Measurements from ENCODE around the gene CASZ1.

The CASZ1 gene

DNA sequence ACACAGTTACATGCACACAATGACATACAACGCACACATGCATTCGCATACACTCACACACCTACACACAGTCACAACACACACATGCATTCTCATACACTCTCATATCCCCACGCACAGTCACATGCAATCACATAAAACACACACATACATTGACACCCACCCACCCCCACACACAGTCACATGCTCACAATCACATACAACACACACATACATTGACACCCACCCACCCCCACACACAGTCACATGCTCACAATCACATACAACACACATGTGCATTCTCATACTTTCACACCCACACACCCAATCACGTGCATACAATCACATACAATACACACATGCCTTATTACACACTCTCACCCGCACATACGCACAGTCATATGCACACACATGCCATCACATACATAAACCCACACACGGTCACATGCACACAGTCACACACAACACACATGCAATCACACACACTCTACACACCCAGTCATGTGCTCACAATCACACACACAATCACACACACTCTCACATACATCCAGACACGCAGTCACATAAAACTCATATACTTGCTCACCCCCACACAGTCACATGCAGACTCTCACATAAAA, 134.3 kb downstream of the CASZ1 start:
- H3K4me3 Mint-ChIP-seq: no peak overlapping the region
- H3K27ac Mint-ChIP-seq: no peak overlapping the region
- TF ChIP-seq, protein P1, sequence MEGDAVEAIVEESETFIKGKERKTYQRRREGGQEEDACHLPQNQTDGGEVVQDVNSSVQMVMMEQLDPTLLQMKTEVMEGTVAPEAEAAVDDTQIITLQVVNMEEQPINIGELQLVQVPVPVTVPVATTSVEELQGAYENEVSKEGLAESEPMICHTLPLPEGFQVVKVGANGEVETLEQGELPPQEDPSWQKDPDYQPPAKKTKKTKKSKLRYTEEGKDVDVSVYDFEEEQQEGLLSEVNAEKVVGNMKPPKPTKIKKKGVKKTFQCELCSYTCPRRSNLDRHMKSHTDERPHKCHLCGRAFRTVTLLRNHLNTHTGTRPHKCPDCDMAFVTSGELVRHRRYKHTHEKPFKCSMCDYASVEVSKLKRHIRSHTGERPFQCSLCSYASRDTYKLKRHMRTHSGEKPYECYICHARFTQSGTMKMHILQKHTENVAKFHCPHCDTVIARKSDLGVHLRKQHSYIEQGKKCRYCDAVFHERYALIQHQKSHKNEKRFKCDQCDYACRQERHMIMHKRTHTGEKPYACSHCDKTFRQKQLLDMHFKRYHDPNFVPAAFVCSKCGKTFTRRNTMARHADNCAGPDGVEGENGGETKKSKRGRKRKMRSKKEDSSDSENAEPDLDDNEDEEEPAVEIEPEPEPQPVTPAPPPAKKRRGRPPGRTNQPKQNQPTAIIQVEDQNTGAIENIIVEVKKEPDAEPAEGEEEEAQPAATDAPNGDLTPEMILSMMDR (IDR thresholded peaks at IDR 0.05; ENCODE audit: unreplicated experiment in 3 of 3): no peak
- peaks cover 21% of the 10 kb centered on the region for H3K4me1 Mint-ChIP-seq
- peaks cover 21% of the 10 kb centered on the region for H3K27me3 Mint-ChIP-seq (ENCODE audit: low read depth)
- no peaks in the 10 kb centered on the region for H3K36me3 Mint-ChIP-seq (ENCODE audit: low read depth)
- H3K9me3 Mint-ChIP-seq: no peaks in the 10 kb centered on the region

- Mint-ChIP-seq H3K4me3 (no peak overlapping the region), H3K9me3 (no peaks in the 10 kb centered on the region), H3K4me1 (peaks cover 18% of the 10 kb centered on the region), H3K27ac (no peak overlapping the region), H3K36me3 (ENCODE audit: low read depth) (no peaks in the 10 kb centered on the region), H3K27me3 (ENCODE audit: low read depth) (peaks cover 14% of the 10 kb centered on the region)
- TF ChIP-seq, protein P1 (IDR thresholded peaks at IDR 0.05; ENCODE audit: unreplicated experiment in 3 of 3): no peak
Observed at GRCh38 chr1:10661453-10661852, 135.0 kb downstream of the CASZ1 start.

- no peaks in the 10 kb centered on the region for H3K9me3 Mint-ChIP-seq
- peaks cover 13% of the 10 kb centered on the region for H3K27me3 Mint-ChIP-seq (ENCODE audit: low read depth)
- TF ChIP-seq, protein P1 (IDR thresholded peaks at IDR 0.05; ENCODE audit: unreplicated experiment in 3 of 3): no peak
- H3K4me1 Mint-ChIP-seq: peaks cover 13% of the 10 kb centered on the region
- H3K27ac Mint-ChIP-seq: no peak overlapping the region
- H3K4me3 Mint-ChIP-seq: no peak overlapping the region
- peaks cover 6% of the 10 kb centered on the region for H3K36me3 Mint-ChIP-seq (ENCODE audit: low read depth)
Observed at GRCh38 chr1:10659646-10660540, 136.6 kb downstream of the CASZ1 start.

GRCh38 chr1:10659218-10659617, 137.2 kb downstream of the CASZ1 start:
- TF ChIP-seq, protein P1 (IDR thresholded peaks at IDR 0.05; ENCODE audit: unreplicated experiment in 3 of 3): no peak
- Mint-ChIP-seq H3K27ac (no peak overlapping the region), H3K27me3 (ENCODE audit: low read depth) (peaks cover 17% of the 10 kb centered on the region), H3K4me3 (no peak overlapping the region), H3K36me3 (ENCODE audit: low read depth) (peaks cover 6% of the 10 kb centered on the region), H3K9me3 (no peaks in the 10 kb centered on the region), H3K4me1 (peaks cover 10% of the 10 kb centered on the region)

- TF ChIP-seq, protein P1 (IDR thresholded peaks at IDR 0.05; ENCODE audit: unreplicated experiment in 3 of 3): no peak
- peaks cover 11% of the 10 kb centered on the region for H3K36me3 Mint-ChIP-seq (ENCODE audit: low read depth)
- no peak overlapping the region for H3K4me3 Mint-ChIP-seq
- H3K4me1 Mint-ChIP-seq: peaks cover 5% of the 10 kb centered on the region
- H3K27ac Mint-ChIP-seq: no peak overlapping the region
- H3K27me3 Mint-ChIP-seq (ENCODE audit: low read depth): peaks cover 23% of the 10 kb centered on the region
- H3K9me3 Mint-ChIP-seq: no peaks in the 10 kb centered on the region
Observed at GRCh38 chr1:10658396-10659066, 137.9 kb downstream of the CASZ1 start.

Data from nephron (organoid).